HepG2 (cell line): ENCODE data around the gene TBC1D14. TPM values are rescaled to one million over a fixed set of nuclear protein-coding genes. Genes with fewer than 3 reads are reported as not detected.

Experiments
- ATAC-seq: fragments of 200-7000 bp; cut with Tn5 transposase; 3 replicates; pipeline ENCODE4 v1.9.1; 2020; ENCODE audit warnings: mild to moderate bottlenecking, moderate library complexity
- BruUV-seq: library from RNA; stranded (reverse); fragments of 400-500 nt; replicated peaks from 2 replicates; lab custom pipeline; 2021; lab: Mats Ljungman, UMichigan
- CTCF ChIA-PET: fragments of 300-600 bp; formaldehyde crosslinking; extraction: SDS; loops from one replicate; lab custom pipeline; 2021; ENCODE audit warnings: low total read pairs, inconsistent platforms, low intra/inter-chr PET ratio; lab: Yijun Ruan, JAX
- POLR2A ChIA-PET: fragments of 350-600 bp; sonication (Branson Sonifier 250); formaldehyde crosslinking; loops from one replicate; lab custom pipeline; 2020; ENCODE audit warnings: antibody characterized with exemption, inconsistent platforms; lab: Yijun Ruan, JAX
- DNase-seq: peaks from one replicate; pipeline ENCODE4 v3.0.0-alpha.2; 2015; ENCODE audit warnings: low spot score
- FAIRE-seq: peaks from 3 replicates; lab custom pipeline; 2011; peaks lifted over from hg19 to GRCh38; lab: Jason Lieb, UNC
- H2AFZ ChIP-seq: one replicate; pipeline ENCODE4 v1.6.1; 2011; ENCODE audit warnings: low read length, inconsistent platforms
- H3K27ac ChIP-seq: fragments of 300-600 bp; 3 replicates; pipeline ENCODE4 v1.8.0; 2011; ENCODE audit warnings: mixed run types, mild to moderate bottlenecking, mixed read lengths, low read length, inconsistent platforms; ENCODE audit not compliant: insufficient read depth; ENCODE audit errors: extremely low read length
- H3K27me3 ChIP-seq, 2 experiments: fragments of 200-600 bp in 1 of 2; 2 replicates in 1 of 2; 3 replicates in 1 of 2; pipeline versions ENCODE4 v1.6.0 to v1.8.0; 2011; ENCODE audit warnings: low read length in 2 of 2, mild to moderate bottlenecking in 2 of 2, moderate library complexity in 2 of 2, inconsistent platforms in 1 of 2; ENCODE audit not compliant: insufficient read depth in 2 of 2, control insufficient read depth in 1 of 2
- H3K36me3 ChIP-seq, 2 experiments: fragments of 200-600 bp in 1 of 2; replicated peaks in 1 of 2; 2 replicates in 1 of 2; 3 replicates in 1 of 2; pipeline versions ENCODE4 v1.5.1 to v1.8.0; 2011; ENCODE audit warnings: low read length in 2 of 2, inconsistent platforms in 1 of 2; ENCODE audit not compliant: insufficient read depth in 2 of 2, control insufficient read depth in 1 of 2
- H3K4me1 ChIP-seq: 2 replicates; pipeline ENCODE4 v1.5.1; 2012; ENCODE audit warnings: low read length, inconsistent platforms; ENCODE audit not compliant: insufficient read depth
- H3K4me2 ChIP-seq: 2 replicates; pipeline ENCODE4 v1.6.0; 2011; ENCODE audit warnings: low read depth, low read length, inconsistent platforms
- H3K4me3 ChIP-seq, 3 experiments: fragments of 200-600 bp in 1 of 3; sonication (generic), shearing (Covaris generic) in 1 of 3; replicated peaks in 1 of 3; 2 replicates each; pipeline ENCODE4 v1.5.1; 2011 to 2016; ENCODE audit warnings: low read length in 3 of 3, inconsistent platforms in 2 of 3, low read depth in 2 of 3, mild to moderate bottlenecking in 2 of 3, control low read depth in 1 of 3, mixed read lengths in 1 of 3; ENCODE audit not compliant: insufficient read depth in 1 of 3
- H3K79me2 ChIP-seq: one replicate; pipeline ENCODE4 v1.6.1; 2011; ENCODE audit warnings: low read length, inconsistent platforms; ENCODE audit not compliant: insufficient read depth
- H3K9ac ChIP-seq: 2 replicates; pipeline ENCODE4 v1.6.0; 2011; ENCODE audit warnings: mild to moderate bottlenecking, low read depth, low read length, inconsistent platforms; ENCODE audit not compliant: insufficient read depth
- H3K9me3 ChIP-seq: 2 replicates; pipeline ENCODE4 v1.5.1; 2012; ENCODE audit warnings: mild to moderate bottlenecking, low read length
- H4K20me1 ChIP-seq: 2 replicates; pipeline ENCODE4 v1.6.0; 2011; ENCODE audit warnings: inconsistent platforms, mild to moderate bottlenecking, low read length, moderate library complexity; ENCODE audit not compliant: insufficient read depth
- ARHGAP35 ChIP-seq: sonication (generic); formaldehyde crosslinking; IDR thresholded peaks from 2 replicates; pipeline ENCODE4 v1.9.0; 2022; ENCODE audit warnings: mild to moderate bottlenecking, inconsistent platforms, moderate library complexity, missing genetic modification reagents, borderline replicate concordance
- BRCA1 ChIP-seq: sonication (generic); formaldehyde crosslinking; IDR thresholded peaks from 2 replicates; pipeline ENCODE4 v1.4.0; 2020; ENCODE audit warnings: missing genetic modification reagents
- CENPT ChIP-seq: sonication (generic); formaldehyde crosslinking; IDR thresholded peaks from 2 replicates; pipeline ENCODE4 v1.8.0; 2022; ENCODE audit warnings: low read depth, mild to moderate bottlenecking, moderate library complexity, missing genetic modification reagents
- MYNN ChIP-seq: sonication (generic); formaldehyde crosslinking; IDR thresholded peaks from 2 replicates; pipeline ENCODE4 v1.4.0; 2020; ENCODE audit warnings: mild to moderate bottlenecking, low read depth, missing genetic modification reagents
- PTBP1 ChIP-seq: fragments of 200-400 bp; formaldehyde crosslinking; IDR thresholded peaks from 2 replicates; pipeline ENCODE4 v1.6.1; 2018; ENCODE audit warnings: low read length, low read depth; ENCODE audit not compliant: poor library complexity, severe bottlenecking
- SMAD1 ChIP-seq: sonication (generic); formaldehyde crosslinking; IDR thresholded peaks from 2 replicates; pipeline ENCODE4 v1.4.0; 2020; ENCODE audit warnings: missing genetic modification reagents, low read depth, mild to moderate bottlenecking, borderline replicate concordance
- SUZ12 ChIP-seq: fragments of 150-350 bp; IDR thresholded peaks from 2 replicates; pipeline ENCODE4 v1.6.1; 2014; ENCODE audit warnings: low read depth, low read length
- TBX3 ChIP-seq: fragments of 450-650 bp; IDR thresholded peaks from 2 replicates; pipeline ENCODE4 v1.6.1; 2017; ENCODE audit warnings: antibody characterized with exemption, mild to moderate bottlenecking, inconsistent platforms, borderline replicate concordance
- ZFP1 ChIP-seq: IDR thresholded peaks from 2 replicates; pipeline ENCODE4 v1.6.1; 2016
- ZMYM3 ChIP-seq: sonication (generic); formaldehyde crosslinking; IDR thresholded peaks from 2 replicates; pipeline ENCODE4 v1.5.1; 2020; ENCODE audit warnings: mild to moderate bottlenecking, missing genetic modification reagents
- ZNF20 ChIP-seq: sonication (generic); formaldehyde crosslinking; IDR thresholded peaks from 2 replicates; pipeline ENCODE4 v1.4.0; 2020; ENCODE audit warnings: mild to moderate bottlenecking, moderate library complexity, missing genetic modification reagents
- ZNF557 ChIP-seq: sonication (generic); formaldehyde crosslinking; IDR thresholded peaks from 2 replicates; pipeline ENCODE4 v1.4.0; 2020; ENCODE audit warnings: missing genetic modification reagents
- ZNF614 ChIP-seq: IDR thresholded peaks from 2 replicates; pipeline ENCODE4 v1.6.1; 2018; ENCODE audit warnings: missing biosample characterization, missing genetic modification reagents, inconsistent platforms, borderline replicate concordance
- ZNF703 ChIP-seq: sonication (generic); formaldehyde crosslinking; IDR thresholded peaks from 2 replicates; pipeline ENCODE4 v1.5.1; 2020; ENCODE audit warnings: missing genetic modification reagents, mild to moderate bottlenecking, moderate library complexity, borderline replicate concordance
- WGBS: methylation state at CpG from one replicate; pipeline ENCODE4 v1.1.6; 2017; ENCODE audit warnings: low lambda C conversion rate; 5-methylcytosine and 5-hydroxymethylcytosine counted together
- in situ Hi-C: cut with HindIII; loops from 2 replicates; pipeline ENCODE4 v1.10.0; 2017; ENCODE audit warnings: low pct_unique_long_range_greater_than_20kb; ENCODE audit not compliant: extremely low pct_ligation_motif_present
- intact Hi-C: fragments of 100-400 bp; cut with micrococcal nuclease; formaldehyde crosslinking; loops from one replicate; pipeline ENCODE4 v1.10.0; 2022; ENCODE audit not compliant: unreplicated experiment
- polyA plus RNA-seq, 8 experiments: library from polyadenylated mRNA; depleted of rRNA in 3 of 8; stranded (reverse) in 7 of 8; unstranded in 1 of 8; fragments of >200 nt; fragmentation: Illumina TruSeq in 4 of 8; extraction: Trizol in 4 of 8; gene quantifications; 2 replicates each; pipeline versions ENCODE4 v1.2.1 to v1.2.3, GENCODE V29; 2011 to 2016; ENCODE audit warnings: low read depth in 4 of 8, missing spikeins in 1 of 8, mixed read lengths in 1 of 8; ENCODE audit not compliant: insufficient read depth in 1 of 8
- total RNA-seq, 5 experiments: library from RNA; depleted of rRNA; stranded (reverse); fragments of >200 nt; fragmentation: Illumina TruSeq; extraction: Trizol; gene quantifications; 2 replicates each; pipeline ENCODE4 v1.2.3, GENCODE V29; 2016; ENCODE audit warnings: low read depth in 1 of 5
- TF ChIP-seq, protein P1 (sequence below), 2 experiments: IDR thresholded peaks; 2 replicates each; pipeline ENCODE4 v1.6.1; 2011 to 2012; ENCODE audit warnings: low read length in 2 of 2, borderline replicate concordance in 1 of 2, low read depth in 1 of 2, mild to moderate bottlenecking in 1 of 2, moderate library complexity in 1 of 2
- TF ChIP-seq, protein P2 (sequence below): sonication (generic); formaldehyde crosslinking; IDR thresholded peaks from 2 replicates; pipeline ENCODE4 v1.5.0; 2020; ENCODE audit warnings: missing genetic modification reagents
- TF ChIP-seq, protein P3 (sequence below): sonication (generic); formaldehyde crosslinking; IDR thresholded peaks from 2 replicates; pipeline ENCODE4 v1.5.0; 2020; ENCODE audit warnings: mild to moderate bottlenecking, missing genetic modification reagents

The TBC1D14 gene
- total and polyA plus RNA-seq, 2 of the 13 experiments (the other 11 are each of a cell fraction or from before 2014, with no cell fraction given), result 29.5 to 46.5 TPM

DNA sequence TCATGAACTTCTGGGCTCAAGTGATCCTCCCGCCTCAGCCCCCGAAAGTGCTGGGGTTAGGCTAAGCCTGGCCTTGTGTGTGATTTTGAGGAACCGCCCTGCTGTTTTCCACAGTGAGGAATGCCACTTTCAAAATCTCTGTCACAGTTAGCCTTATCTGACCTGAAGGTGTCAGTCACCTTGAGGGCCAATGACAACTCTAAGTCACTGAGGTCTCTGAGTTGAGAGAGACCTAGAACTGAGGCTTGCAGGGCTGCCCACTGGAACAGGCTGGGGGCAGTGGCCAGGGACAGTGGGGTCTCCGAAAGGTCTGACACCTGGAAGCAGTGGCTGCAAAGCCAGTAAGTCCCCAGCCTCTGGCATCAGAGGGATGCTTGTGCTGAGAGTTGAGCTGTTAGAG, 139.7 kb downstream of the TBC1D14 start:
- FAIRE-seq (no peak), ATAC-seq (no peak), DNase-seq (no peak)
- WGBS, result 98% methylated on average over 4 of the region's 4 CpGs
- POLR2A ChIA-PET, result no interaction called here
- H3K27ac ChIP-seq, result no peak overlapping the region
- H4K20me1 ChIP-seq, result 0 out of 2 replicates have a peak, but pooled peaks cover 16% of the 10 kb centered on the region
- no peak overlapping the region for H3K4me2 ChIP-seq
- no peak overlapping the region for H3K9ac ChIP-seq
- in situ Hi-C loops, result no loop called here
- BruUV-seq, result no TSS peak
- H3K4me1 ChIP-seq, result peaks cover 27% of the 10 kb centered on the region
- intact Hi-C loops, result loop anchor here (10.0 kb wide), 1 partner anchor 144 kb away; the partner anchor contains the start of gene TBC1D14
- no peaks in the 10 kb centered on the region for H3K9me3 ChIP-seq
- H3K27me3 ChIP-seq, result no peaks in the 10 kb centered on the region
- no peak overlapping the region for H2AFZ ChIP-seq
- TF ChIP-seq, protein P1, sequence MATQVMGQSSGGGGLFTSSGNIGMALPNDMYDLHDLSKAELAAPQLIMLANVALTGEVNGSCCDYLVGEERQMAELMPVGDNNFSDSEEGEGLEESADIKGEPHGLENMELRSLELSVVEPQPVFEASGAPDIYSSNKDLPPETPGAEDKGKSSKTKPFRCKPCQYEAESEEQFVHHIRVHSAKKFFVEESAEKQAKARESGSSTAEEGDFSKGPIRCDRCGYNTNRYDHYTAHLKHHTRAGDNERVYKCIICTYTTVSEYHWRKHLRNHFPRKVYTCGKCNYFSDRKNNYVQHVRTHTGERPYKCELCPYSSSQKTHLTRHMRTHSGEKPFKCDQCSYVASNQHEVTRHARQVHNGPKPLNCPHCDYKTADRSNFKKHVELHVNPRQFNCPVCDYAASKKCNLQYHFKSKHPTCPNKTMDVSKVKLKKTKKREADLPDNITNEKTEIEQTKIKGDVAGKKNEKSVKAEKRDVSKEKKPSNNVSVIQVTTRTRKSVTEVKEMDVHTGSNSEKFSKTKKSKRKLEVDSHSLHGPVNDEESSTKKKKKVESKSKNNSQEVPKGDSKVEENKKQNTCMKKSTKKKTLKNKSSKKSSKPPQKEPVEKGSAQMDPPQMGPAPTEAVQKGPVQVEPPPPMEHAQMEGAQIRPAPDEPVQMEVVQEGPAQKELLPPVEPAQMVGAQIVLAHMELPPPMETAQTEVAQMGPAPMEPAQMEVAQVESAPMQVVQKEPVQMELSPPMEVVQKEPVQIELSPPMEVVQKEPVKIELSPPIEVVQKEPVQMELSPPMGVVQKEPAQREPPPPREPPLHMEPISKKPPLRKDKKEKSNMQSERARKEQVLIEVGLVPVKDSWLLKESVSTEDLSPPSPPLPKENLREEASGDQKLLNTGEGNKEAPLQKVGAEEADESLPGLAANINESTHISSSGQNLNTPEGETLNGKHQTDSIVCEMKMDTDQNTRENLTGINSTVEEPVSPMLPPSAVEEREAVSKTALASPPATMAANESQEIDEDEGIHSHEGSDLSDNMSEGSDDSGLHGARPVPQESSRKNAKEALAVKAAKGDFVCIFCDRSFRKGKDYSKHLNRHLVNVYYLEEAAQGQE (IDR thresholded peaks at IDR 0.05; ENCODE audit: borderline replicate concordance in 1 of 2, low read depth in 1 of 2, low read length in 2 of 2), result no peak
- TF ChIP-seq ZNF557 (CRISPR knock-in tag) (no peak), SMAD1 (CRISPR knock-in tag) (no peak), TBX3 (no peak), ZFP1 (CRISPR knock-in tag) (no peak), MYNN (no peak), ZMYM3 (CRISPR knock-in tag) (no peak), ZNF20 (CRISPR knock-in tag) (no peak), ARHGAP35 (CRISPR knock-in tag) (no peak), CENPT (CRISPR knock-in tag) (no peak), BRCA1 (CRISPR knock-in tag) (no peak), ZNF614 (no peak), PTBP1 (no peak), ZNF703 (CRISPR knock-in tag) (no peak), SUZ12 (no peak)
- TF ChIP-seq, protein P2, sequence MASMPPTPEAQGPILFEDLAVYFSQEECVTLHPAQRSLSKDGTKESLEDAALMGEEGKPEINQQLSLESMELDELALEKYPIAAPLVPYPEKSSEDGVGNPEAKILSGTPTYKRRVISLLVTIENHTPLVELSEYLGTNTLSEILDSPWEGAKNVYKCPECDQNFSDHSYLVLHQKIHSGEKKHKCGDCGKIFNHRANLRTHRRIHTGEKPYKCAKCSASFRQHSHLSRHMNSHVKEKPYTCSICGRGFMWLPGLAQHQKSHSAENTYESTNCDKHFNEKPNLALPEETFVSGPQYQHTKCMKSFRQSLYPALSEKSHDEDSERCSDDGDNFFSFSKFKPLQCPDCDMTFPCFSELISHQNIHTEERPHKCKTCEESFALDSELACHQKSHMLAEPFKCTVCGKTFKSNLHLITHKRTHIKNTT (CRISPR knock-in tag), result no peak
- TF ChIP-seq, protein P3, sequence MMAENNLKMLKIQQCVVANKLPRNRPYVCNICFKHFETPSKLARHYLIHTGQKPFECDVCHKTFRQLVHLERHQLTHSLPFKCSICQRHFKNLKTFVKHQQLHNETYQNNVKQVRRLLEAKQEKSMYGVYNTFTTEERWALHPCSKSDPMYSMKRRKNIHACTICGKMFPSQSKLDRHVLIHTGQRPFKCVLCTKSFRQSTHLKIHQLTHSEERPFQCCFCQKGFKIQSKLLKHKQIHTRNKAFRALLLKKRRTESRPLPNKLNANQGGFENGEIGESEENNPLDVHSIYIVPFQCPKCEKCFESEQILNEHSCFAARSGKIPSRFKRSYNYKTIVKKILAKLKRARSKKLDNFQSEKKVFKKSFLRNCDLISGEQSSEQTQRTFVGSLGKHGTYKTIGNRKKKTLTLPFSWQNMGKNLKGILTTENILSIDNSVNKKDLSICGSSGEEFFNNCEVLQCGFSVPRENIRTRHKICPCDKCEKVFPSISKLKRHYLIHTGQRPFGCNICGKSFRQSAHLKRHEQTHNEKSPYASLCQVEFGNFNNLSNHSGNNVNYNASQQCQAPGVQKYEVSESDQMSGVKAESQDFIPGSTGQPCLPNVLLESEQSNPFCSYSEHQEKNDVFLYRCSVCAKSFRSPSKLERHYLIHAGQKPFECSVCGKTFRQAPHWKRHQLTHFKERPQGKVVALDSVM (CRISPR knock-in tag), result no peak
- peaks cover 12% of the 10 kb centered on the region in 2 experiments; a peak in 4 of 5 replicates for H3K36me3 ChIP-seq
- CTCF ChIA-PET, result no interaction called here
- H3K79me2 ChIP-seq, result peaks cover 44% of the 10 kb centered on the region
- no peak overlapping the region for H3K4me3 ChIP-seq
